Liver (tissue), 9 donors: ENCODE data around the gene CYREN. TPM values are rescaled to one million over a fixed set of nuclear protein-coding genes. Genes with fewer than 3 reads are reported as not detected.

Experiments used
- DNase-seq: peaks from one replicate; pipeline ENCODE4 v3.0.0-alpha.2; 2017; ENCODE audit warnings: low spot score
- H3K27ac ChIP-seq, 2 donors: one replicate each; pipeline ENCODE4 v1.7.0; 2013; ENCODE audit warnings: inconsistent platforms in 2 of 2, low read length in 2 of 2, control low read depth in 1 of 2, low read depth in 1 of 2, mild to moderate bottlenecking in 1 of 2
- H3K27me3 ChIP-seq, 4 donors: one replicate each; pipeline versions ENCODE4 v1.6.1 to v1.7.0; 2013; ENCODE audit warnings: low read length in 3 of 4, inconsistent platforms in 1 of 4, mild to moderate bottlenecking in 1 of 4, moderate library complexity in 1 of 4; ENCODE audit not compliant: control insufficient read depth in 4 of 4, insufficient read depth in 4 of 4
- H3K36me3 ChIP-seq, 4 donors: one replicate each; pipeline versions ENCODE4 v1.6.1 to v1.7.0; 2013; ENCODE audit warnings: low read length in 3 of 4, mild to moderate bottlenecking in 3 of 4, low read depth in 1 of 4, moderate library complexity in 1 of 4; ENCODE audit not compliant: control insufficient read depth in 4 of 4, insufficient read depth in 3 of 4
- H3K4me1 ChIP-seq, 4 donors: one replicate each; pipeline versions ENCODE4 v1.6.1 to v1.7.0; 2013; ENCODE audit warnings: low read length in 3 of 4, mild to moderate bottlenecking in 3 of 4, moderate library complexity in 1 of 4; ENCODE audit not compliant: control insufficient read depth in 4 of 4, insufficient read depth in 4 of 4
- H3K4me3 ChIP-seq, 3 donors: one replicate each; pipeline versions ENCODE4 v1.6.1 to v1.7.0; 2013; ENCODE audit warnings: low read length in 3 of 3, control low read depth in 1 of 3, low read depth in 1 of 3, mild to moderate bottlenecking in 1 of 3
- H3K9ac ChIP-seq, 2 donors: one replicate each; pipeline ENCODE4 v1.7.0; 2013; ENCODE audit warnings: low read length in 2 of 2, mild to moderate bottlenecking in 2 of 2, moderate library complexity in 2 of 2, control low read depth in 1 of 2, low read depth in 1 of 2
- H3K9me3 ChIP-seq, 4 donors: one replicate each; pipeline versions ENCODE4 v1.6.1 to v1.7.0; 2013; ENCODE audit warnings: low read length in 3 of 4; ENCODE audit not compliant: control insufficient read depth in 4 of 4
- CTCF ChIP-seq: fragments of 150-350 bp; IDR thresholded peaks from 2 replicates; pipeline ENCODE4 v1.5.1; 2017; ENCODE audit warnings: improper control_type of control experiment, low read depth, low read length; ENCODE audit not compliant: missing input control
- EGR1 ChIP-seq, 2 donors: IDR thresholded peaks; 2 replicates each; pipeline ENCODE4 v1.6.1; 2016 to 2018; ENCODE audit warnings: antibody characterized with exemption in 2 of 2, low read depth in 2 of 2
- FOXA1 ChIP-seq: IDR thresholded peaks from 2 replicates; pipeline ENCODE4 v1.6.1; 2016; ENCODE audit warnings: antibody characterized with exemption
- FOXA2 ChIP-seq: IDR thresholded peaks from 2 replicates; pipeline ENCODE4 v1.6.1; 2016; ENCODE audit warnings: antibody characterized with exemption
- GABPA ChIP-seq, 2 donors: IDR thresholded peaks in 1 of 2; conservative IDR thresholded peaks in 1 of 2; 2 replicates each; pipeline ENCODE4 v1.6.1; 2016; ENCODE audit warnings: antibody characterized with exemption in 2 of 2, mild to moderate bottlenecking in 1 of 2, moderate library complexity in 1 of 2
- HNF4A ChIP-seq, 2 donors: conservative IDR thresholded peaks; 2 replicates each; pipeline ENCODE4 v1.6.1; 2016; ENCODE audit warnings: antibody characterized with exemption in 2 of 2, mild to moderate bottlenecking in 2 of 2
- HNF4G ChIP-seq: IDR thresholded peaks from 2 replicates; pipeline ENCODE4 v1.6.1; 2016; ENCODE audit warnings: antibody characterized with exemption
- JUND ChIP-seq, 2 donors: IDR thresholded peaks; 2 replicates each; pipeline ENCODE4 v1.6.1; 2016; ENCODE audit warnings: antibody characterized with exemption in 2 of 2
- MAX ChIP-seq: IDR thresholded peaks from 2 replicates; pipeline ENCODE4 v1.6.1; 2016; ENCODE audit warnings: antibody characterized with exemption
- NR2F2 ChIP-seq: IDR thresholded peaks from 2 replicates; pipeline ENCODE4 v1.6.1; 2016; ENCODE audit warnings: antibody characterized with exemption
- RAD21 ChIP-seq, 2 donors: IDR thresholded peaks; 2 replicates each; pipeline ENCODE4 v1.6.1; 2016; ENCODE audit warnings: antibody characterized with exemption in 2 of 2, mild to moderate bottlenecking in 2 of 2
- RXRA ChIP-seq, 2 donors: IDR thresholded peaks; 2 replicates each; pipeline ENCODE4 v1.6.1; 2017 to 2018; ENCODE audit warnings: antibody characterized with exemption in 2 of 2, mild to moderate bottlenecking in 1 of 2
- SP1 ChIP-seq: IDR thresholded peaks from 2 replicates; pipeline ENCODE4 v1.6.1; 2018; ENCODE audit warnings: antibody characterized with exemption, mild to moderate bottlenecking
- YY1 ChIP-seq: IDR thresholded peaks from 2 replicates; pipeline ENCODE4 v1.6.1; 2016; ENCODE audit warnings: antibody characterized with exemption, mild to moderate bottlenecking
- ZBTB33 ChIP-seq: IDR thresholded peaks from 2 replicates; pipeline ENCODE4 v1.6.1; 2016; ENCODE audit warnings: antibody characterized with exemption
- WGBS: extraction: QIAGEN DNeasy Blood & Tissue Kit; methylation state at CpG from one replicate; pipeline ENCODE4 v1.1.7; 2013; 5-methylcytosine and 5-hydroxymethylcytosine counted together
- polyA plus RNA-seq, 2 donors: library from polyadenylated mRNA; stranded (reverse) in 1 of 2; unstranded in 1 of 2; fragments of 200-250 nt in 1 of 2; fragments of >200 nt in 1 of 2; fragmentation: Nextera tagmentation in 1 of 2; extraction: Ambion mirVana in 1 of 2; gene quantifications; one replicate each; pipeline versions ENCODE4 v1.2.1 to v1.2.3, GENCODE V29; 2013 to 2015
- total RNA-seq, 2 donors: library from RNA; depleted of rRNA; stranded (reverse); fragments of >200 nt; gene quantifications; one replicate each; pipeline ENCODE4 v1.2.3, GENCODE V29; 2014
- TF ChIP-seq, protein P1 (sequence below): IDR thresholded peaks from 2 replicates; pipeline ENCODE4 v1.6.1; 2016; ENCODE audit warnings: antibody characterized with exemption, mild to moderate bottlenecking
- donor health status: healthy.
- donor health status: healthy.
- donor health status: healthy.
- donor health status: healthy.
- donor health status: healthy.

The CYREN gene
- total and polyA plus RNA-seq, 4 donors = 13.2 to 20.3 (median 16.0) TPM

GRCh38 chr7:135147341-135147898 lies 23.1 kb downstream of the CYREN start:
- WGBS = 4% methylated on average over 6 of the region's 6 CpGs
- H3K9ac ChIP-seq = peak overlapping the region; percentile 89 to 100
- peaks cover 2 to 45% (median 20%) of the 10 kb centered on the region in 4 donors for H3K4me1 ChIP-seq
- DNase-seq = peak; percentile 34
- H3K36me3 ChIP-seq = peaks cover 2 to 9% (median 5%) of the 10 kb centered on the region in 4 donors
- no peaks in the 10 kb centered on the region for H3K9me3 ChIP-seq
- peak overlapping the region; percentile 49 to 99 (median 93) for H3K4me3 ChIP-seq
- H3K27ac ChIP-seq = peak overlapping the region; percentile 94 to 100
- TF ChIP-seq GABPA (IDR thresholded peaks at IDR 0.05 in 1 of 2, conservative IDR thresholded peaks at IDR 0.05 in 1 of 2) (no peak), MAX (no peak), JUND (IDR thresholded peaks at IDR 0.05) (no peak), FOXA2 (no peak), YY1 (no peak), HNF4G (no peak), ZBTB33 (no peak), NR2F2 (peak; percentile 29), RAD21 (IDR thresholded peaks at IDR 0.05) (peak; percentile 21 to 43), CTCF (no peak), HNF4A (conservative IDR thresholded peaks at IDR 0.05) (no peak), EGR1 (IDR thresholded peaks at IDR 0.05; ENCODE audit: low read depth in 2 of 2) (no peak), RXRA (IDR thresholded peaks at IDR 0.05) (no peak), FOXA1 (no peak), SP1 (no peak)
- TF ChIP-seq, protein P1, sequence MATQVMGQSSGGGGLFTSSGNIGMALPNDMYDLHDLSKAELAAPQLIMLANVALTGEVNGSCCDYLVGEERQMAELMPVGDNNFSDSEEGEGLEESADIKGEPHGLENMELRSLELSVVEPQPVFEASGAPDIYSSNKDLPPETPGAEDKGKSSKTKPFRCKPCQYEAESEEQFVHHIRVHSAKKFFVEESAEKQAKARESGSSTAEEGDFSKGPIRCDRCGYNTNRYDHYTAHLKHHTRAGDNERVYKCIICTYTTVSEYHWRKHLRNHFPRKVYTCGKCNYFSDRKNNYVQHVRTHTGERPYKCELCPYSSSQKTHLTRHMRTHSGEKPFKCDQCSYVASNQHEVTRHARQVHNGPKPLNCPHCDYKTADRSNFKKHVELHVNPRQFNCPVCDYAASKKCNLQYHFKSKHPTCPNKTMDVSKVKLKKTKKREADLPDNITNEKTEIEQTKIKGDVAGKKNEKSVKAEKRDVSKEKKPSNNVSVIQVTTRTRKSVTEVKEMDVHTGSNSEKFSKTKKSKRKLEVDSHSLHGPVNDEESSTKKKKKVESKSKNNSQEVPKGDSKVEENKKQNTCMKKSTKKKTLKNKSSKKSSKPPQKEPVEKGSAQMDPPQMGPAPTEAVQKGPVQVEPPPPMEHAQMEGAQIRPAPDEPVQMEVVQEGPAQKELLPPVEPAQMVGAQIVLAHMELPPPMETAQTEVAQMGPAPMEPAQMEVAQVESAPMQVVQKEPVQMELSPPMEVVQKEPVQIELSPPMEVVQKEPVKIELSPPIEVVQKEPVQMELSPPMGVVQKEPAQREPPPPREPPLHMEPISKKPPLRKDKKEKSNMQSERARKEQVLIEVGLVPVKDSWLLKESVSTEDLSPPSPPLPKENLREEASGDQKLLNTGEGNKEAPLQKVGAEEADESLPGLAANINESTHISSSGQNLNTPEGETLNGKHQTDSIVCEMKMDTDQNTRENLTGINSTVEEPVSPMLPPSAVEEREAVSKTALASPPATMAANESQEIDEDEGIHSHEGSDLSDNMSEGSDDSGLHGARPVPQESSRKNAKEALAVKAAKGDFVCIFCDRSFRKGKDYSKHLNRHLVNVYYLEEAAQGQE = no peak
- H3K27me3 ChIP-seq = no peaks in the 10 kb centered on the region
